Measurements from ENCODE around the gene TSPAN2. TPM values are rescaled to one million over a fixed set of nuclear protein-coding genes. Genes with fewer than 3 reads are reported as not detected.

Gene TSPAN2
- total RNA-seq, 2 donors from 2014 or later = 11.1 to 17.4 TPM

GRCh38 chr1:115006191-115006590, 83.1 kb downstream of the TSPAN2 start:
- DNase-seq (ENCODE audit: low spot score) = no peak
- no peak for TF ChIP-seq CTCF (IDR thresholded peaks at IDR 0.05)
- H3K4me1 ChIP-seq = no peaks in the 10 kb centered on the region
- no peak overlapping the region for H3K4me3 ChIP-seq
- H3K27ac ChIP-seq = no peak overlapping the region
- no peaks in the 10 kb centered on the region for H3K27me3 ChIP-seq
- no peaks in the 10 kb centered on the region for H3K9me3 ChIP-seq
- no peaks in the 10 kb centered on the region for H3K36me3 ChIP-seq

Other genes with a start within 250 kb of the TSPAN2 start
- not detected for gene SYCP1, start 234.6 kb downstream of the TSPAN2 start, total RNA-seq
- gene TSHB, start 59.7 kb downstream of the TSPAN2 start, total RNA-seq = not detected
- 10 to 100 TPM in 1 of 2 donors, 1 to 10 TPM in 1; 5.1 to 12.0 TPM for gene NGF, start 248.7 kb upstream of the TSPAN2 start, total RNA-seq